DOHH2 (cell line): ENCODE results near the gene GRHL3.

Experiments
- H3F3A ChIP-seq: fragments of 200-600 bp; sonication (generic), shearing (Covaris generic); 2 replicates; pipeline ENCODE4 v1.6.0; 2016; ENCODE audit warnings: antibody characterized with exemption, mild to moderate bottlenecking; ENCODE audit not compliant: control insufficient read depth, insufficient read depth
- H3K27ac ChIP-seq: fragments of 200-600 bp; sonication (generic); 2 replicates; pipeline ENCODE4 v1.5.1; 2014; ENCODE audit warnings: low read depth, mild to moderate bottlenecking, low read length, moderate library complexity
- H3K27me3 ChIP-seq: fragments of 200-600 bp; sonication (generic); 2 replicates; pipeline ENCODE4 v1.6.1; 2014; ENCODE audit warnings: mild to moderate bottlenecking, low read length, mixed read lengths; ENCODE audit not compliant: control insufficient read depth
- H3K36me3 ChIP-seq: fragments of 200-600 bp; sonication (generic); 2 replicates; pipeline ENCODE4 v1.6.1; 2014; ENCODE audit warnings: mild to moderate bottlenecking, low read length, moderate library complexity, mixed read lengths; ENCODE audit not compliant: control insufficient read depth
- H3K4me1 ChIP-seq: fragments of 200-600 bp; sonication (generic); 2 replicates; pipeline ENCODE4 v1.6.1; 2014; ENCODE audit warnings: mild to moderate bottlenecking, low read length, mixed read lengths; ENCODE audit not compliant: control insufficient read depth
- H3K4me2 ChIP-seq: fragments of 200-600 bp; sonication (generic); 2 replicates; pipeline ENCODE4 v1.6.0; 2014; ENCODE audit warnings: mild to moderate bottlenecking, low read length, moderate library complexity
- H3K4me3 ChIP-seq: fragments of 200-600 bp; sonication (generic); 2 replicates; pipeline ENCODE4 v1.5.1; 2014; ENCODE audit warnings: mild to moderate bottlenecking, low read length, mixed read lengths
- H3K79me2 ChIP-seq: fragments of 200-600 bp; sonication (generic); 2 replicates; pipeline ENCODE4 v1.6.1; 2014; ENCODE audit warnings: mild to moderate bottlenecking, low read length, mixed read lengths; ENCODE audit not compliant: control insufficient read depth
- H3K9me2 ChIP-seq: fragments of 200-600 bp; sonication (generic); replicated peaks from 2 replicates; pipeline ENCODE4 v1.6.1; 2014; ENCODE audit warnings: mild to moderate bottlenecking, low read length, mixed read lengths; ENCODE audit not compliant: control insufficient read depth
- H3K9me3 ChIP-seq: fragments of 200-600 bp; sonication (generic); 2 replicates; pipeline ENCODE4 v1.6.1; 2014; ENCODE audit warnings: antibody characterized with exemption, low read length, mixed read lengths; ENCODE audit not compliant: control insufficient read depth, insufficient read depth
- H4K20me1 ChIP-seq: fragments of 200-600 bp; sonication (generic); 2 replicates; pipeline ENCODE4 v1.6.0; 2014; ENCODE audit warnings: low read depth, mild to moderate bottlenecking, antibody characterized with exemption, low read length, moderate library complexity; ENCODE audit not compliant: control insufficient read depth, insufficient read depth
- CTCF ChIP-seq: fragments of 200-600 bp; sonication (generic); IDR thresholded peaks from one replicate; pipeline ENCODE4 v1.5.1; 2014; ENCODE audit warnings: antibody characterized with exemption, mild to moderate bottlenecking, low read depth, low read length; ENCODE audit not compliant: poor library complexity, severe bottlenecking
- EZH2phosphoT487 ChIP-seq: fragments of 200-600 bp; sonication (generic); IDR thresholded peaks from 2 replicates; pipeline ENCODE4 v1.6.1; 2017; ENCODE audit warnings: borderline replicate concordance, mild to moderate bottlenecking, antibody characterized with exemption, low read length, moderate library complexity, mixed read lengths

GRHL3 gene

DNA sequence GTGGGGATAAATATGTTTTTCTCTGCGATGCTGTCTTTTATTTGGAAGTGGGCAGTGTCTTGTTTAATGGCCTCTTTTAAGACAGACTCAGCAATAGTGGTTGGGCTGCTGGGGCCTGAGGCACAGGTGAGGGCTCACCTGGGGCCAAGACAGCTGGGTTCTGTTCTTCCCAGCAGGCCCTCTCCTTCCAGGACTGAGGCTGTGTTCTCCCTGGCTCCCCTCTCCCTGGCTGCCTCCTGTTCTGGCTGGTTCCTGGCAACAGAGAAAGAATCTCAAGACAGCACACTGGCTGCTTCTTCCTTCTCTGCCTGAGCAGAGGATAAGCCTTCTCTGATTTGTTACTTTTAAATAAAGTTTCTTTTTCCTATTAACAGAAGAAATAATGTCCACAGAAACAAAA lies 7.4 kb upstream of the GRHL3 start:
- Histone ChIP-seq H3K27ac (no peak overlapping the region), H4K20me1 (no peaks in the 10 kb centered on the region), H3K36me3 (no peaks in the 10 kb centered on the region), H3F3A (no peaks in the 10 kb centered on the region), H3K4me3 (no peak overlapping the region), H3K4me2 (no peak overlapping the region), H3K27me3 (peaks cover 22% of the 10 kb centered on the region), H3K9me2 (no peaks in the 10 kb centered on the region), H3K9me3 (no peaks in the 10 kb centered on the region), H3K4me1 (peaks cover 9% of the 10 kb centered on the region), H3K79me2 (no peaks in the 10 kb centered on the region)
- no peak for TF ChIP-seq EZH2phosphoT487
- no peak for TF ChIP-seq CTCF

GRCh38 chr1:24315391-24315790 lies 3.8 kb upstream of the GRHL3 start:
- no peaks in the 10 kb centered on the region for H3K79me2 ChIP-seq
- no peaks in the 10 kb centered on the region; the same call in 1 of the 2 replicates for H4K20me1 ChIP-seq
- H3K27me3 ChIP-seq: peaks cover 56% of the 10 kb centered on the region

DNA sequence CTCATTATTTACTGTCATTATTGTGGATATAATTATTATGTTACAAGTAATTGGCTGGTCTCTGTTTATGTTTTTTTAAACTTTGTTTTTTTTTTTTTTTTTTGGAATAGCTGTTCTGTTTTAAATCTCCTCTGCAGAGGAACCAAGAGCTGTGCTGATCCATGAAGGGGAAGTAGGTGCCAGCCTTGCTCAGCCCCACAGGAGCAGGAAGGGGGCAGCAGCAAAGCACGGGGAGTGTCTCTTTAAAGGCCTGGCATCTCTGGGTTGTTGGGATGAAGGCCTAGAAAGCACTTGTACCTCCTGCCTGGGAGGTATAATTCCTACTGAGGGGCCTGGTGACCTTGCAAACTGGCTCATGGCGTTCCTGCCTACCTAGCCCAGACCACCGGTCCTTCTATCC lies 2.5 kb upstream of the GRHL3 start:
- H3K27ac ChIP-seq: no peak overlapping the region
- no peaks in the 10 kb centered on the region for H3K9me3 ChIP-seq
- H3K4me1 ChIP-seq: peaks cover 35% of the 10 kb centered on the region
- no peaks in the 10 kb centered on the region; the same call in 1 of the 2 replicates for H4K20me1 ChIP-seq
- no peak overlapping the region for H3K4me2 ChIP-seq
- no peak overlapping the region for H3K4me3 ChIP-seq
- H3K79me2 ChIP-seq: no peaks in the 10 kb centered on the region
- 0 out of 2 replicates have a peak, but pooled peaks cover 6% of the 10 kb centered on the region for H3F3A ChIP-seq
- H3K27me3 ChIP-seq: peaks cover 69% of the 10 kb centered on the region
- H3K9me2 ChIP-seq: no peaks in the 10 kb centered on the region
- no peak for TF ChIP-seq EZH2phosphoT487
- no peak for TF ChIP-seq CTCF
- no peaks in the 10 kb centered on the region for H3K36me3 ChIP-seq

More at GRCh38 chr1:24315391-24315790, 3.8 kb upstream of the GRHL3 start:
- no peak overlapping the region for H3K27ac ChIP-seq
- peaks cover 29% of the 10 kb centered on the region for H3K4me1 ChIP-seq
- H3K36me3 ChIP-seq: no peaks in the 10 kb centered on the region
- no peak overlapping the region for H3K4me3 ChIP-seq
- no peak overlapping the region for H3K4me2 ChIP-seq
- H3K9me2 ChIP-seq: no peaks in the 10 kb centered on the region
- TF ChIP-seq EZH2phosphoT487: no peak; the same call in 1 of the 2 replicates
- no peak for TF ChIP-seq CTCF
- H3F3A ChIP-seq: no peaks in the 10 kb centered on the region
- no peaks in the 10 kb centered on the region for H3K9me3 ChIP-seq
